RCC 7860 (cell line): Measurements from ENCODE around the gene GNPNAT1.
A peak's percentile ranks its signal among the peaks of the same experiment; 100 is the strongest.
"Not testable (repeated sequence)": the region's sequence is repeated elsewhere in the genome, so short reads cannot be mapped to it uniquely, and the experiment has no call there.

ENCODE experiments used
- DNase-seq: peaks from one replicate; pipeline ENCODE4 v3.0.0-alpha.2; 2015; ENCODE audit warnings: low spot score
- FAIRE-seq: peaks from 2 replicates; lab custom pipeline; 2012; peaks lifted over from hg19 to GRCh38; lab: Jason Lieb, UNC

Gene GNPNAT1

GRCh38 chr14:52729925-52730708, 61.3 kb downstream of the GNPNAT1 start, which contains the start of gene STYX:
Gene STYX, plus strand, starts transcription at chr14:52730166. Its CDS starts 309 bp downstream, at chr14:52730475.
- peak; percentile 78 for DNase-seq
- FAIRE-seq = peak; percentile 49

- DNase-seq (no peak), FAIRE-seq (no peak)
These were observed 61.9 kb downstream of the GNPNAT1 start for GRCh38 chr14:52729585-52729924.

- not testable (repeated sequence) for DNase-seq, FAIRE-seq
These were observed 62.4 kb downstream of the GNPNAT1 start for GRCh38 chr14:52729035-52729434.

- FAIRE-seq, DNase-seq: not testable (repeated sequence)
These were observed 63.9 kb downstream of the GNPNAT1 start for GRCh38 chr14:52727509-52727908.
